Activated CD4-positive, CD25-positive, alpha-beta regulatory T cell treated with anti-CD3 and anti-CD28 coated beads, Interleukin-2, amount 50 U/mL, for 16 hours (primary cell): ENCODE results near the gene S100A4.
"Not testable (repeated sequence)": the region's sequence is repeated elsewhere in the genome, so short reads cannot be mapped to it uniquely, and the experiment has no call there.

Experiments
- DNase-seq: peaks from one replicate; pipeline ENCODE4 v3.0.0-alpha.2; 2020; ENCODE audit warnings: low read depth, low spot score

The S100A4 gene

DNA sequence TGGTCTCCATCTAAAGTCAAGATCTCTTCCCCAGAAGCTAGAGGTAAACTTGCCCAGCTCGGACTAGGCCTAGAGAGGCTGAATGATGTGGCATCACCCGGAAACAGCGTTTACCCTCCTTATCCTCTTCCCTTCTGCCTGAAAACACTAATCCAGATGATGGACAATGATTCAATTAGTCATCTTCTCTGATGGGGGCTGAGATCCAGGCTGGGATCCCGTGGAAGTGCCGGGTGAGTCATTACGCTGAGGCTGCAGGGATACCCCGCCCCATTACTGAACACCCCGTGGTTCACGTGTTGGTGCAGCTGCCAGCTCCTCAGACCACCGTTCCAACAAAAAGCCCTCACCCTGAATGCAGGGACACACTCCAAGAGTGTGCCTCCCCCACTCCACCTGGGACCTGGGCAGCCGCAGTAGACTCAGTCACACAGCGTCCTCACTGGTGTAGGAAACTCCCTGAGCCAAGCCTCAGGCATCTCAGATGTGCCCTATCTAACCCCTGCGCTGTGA, 11.9 kb downstream of the S100A4 start:
- DNase-seq = no peak

DNA sequence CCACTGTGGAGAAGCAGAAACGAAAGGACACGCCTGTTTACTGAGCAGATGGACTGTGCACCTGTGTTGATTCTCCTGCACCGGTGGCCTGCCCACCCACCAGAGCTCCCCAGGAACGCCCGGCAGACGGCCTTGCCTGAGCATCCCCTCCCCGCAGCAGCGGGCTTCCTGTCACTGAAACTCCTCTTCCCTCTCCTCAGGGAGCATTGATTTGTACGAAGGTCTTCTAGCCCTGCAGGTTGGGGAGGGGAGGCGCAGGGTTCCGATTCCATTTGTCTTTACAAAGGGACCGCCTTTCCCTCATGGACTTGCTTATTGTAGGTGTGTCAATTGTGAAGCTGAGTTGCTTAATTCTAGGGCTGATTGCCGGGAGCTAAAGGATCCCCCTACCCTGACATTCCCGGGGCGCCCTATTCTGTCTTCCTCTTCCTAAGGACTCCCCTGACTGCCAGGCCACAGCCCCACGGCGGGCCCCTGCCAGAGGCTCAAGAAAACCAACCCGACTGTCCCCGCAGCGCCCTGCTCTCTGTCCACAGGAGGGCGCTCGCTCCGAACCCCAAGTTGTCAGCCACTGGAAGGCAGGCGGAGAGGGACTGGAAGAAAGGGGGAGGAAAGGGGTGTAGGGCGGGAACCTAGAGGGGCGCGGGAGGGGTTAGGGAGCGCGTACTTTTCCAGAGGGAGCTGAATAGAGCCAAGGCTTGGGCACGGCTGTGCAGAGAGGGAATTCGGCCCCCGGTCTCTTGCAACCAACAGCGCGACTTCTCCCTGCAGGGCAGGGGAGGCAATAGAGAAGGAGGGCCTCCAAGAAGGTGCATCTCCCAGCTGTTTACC, 12.6 kb downstream of the S100A4 start:
- peak; percentile 60 for DNase-seq

DNA sequence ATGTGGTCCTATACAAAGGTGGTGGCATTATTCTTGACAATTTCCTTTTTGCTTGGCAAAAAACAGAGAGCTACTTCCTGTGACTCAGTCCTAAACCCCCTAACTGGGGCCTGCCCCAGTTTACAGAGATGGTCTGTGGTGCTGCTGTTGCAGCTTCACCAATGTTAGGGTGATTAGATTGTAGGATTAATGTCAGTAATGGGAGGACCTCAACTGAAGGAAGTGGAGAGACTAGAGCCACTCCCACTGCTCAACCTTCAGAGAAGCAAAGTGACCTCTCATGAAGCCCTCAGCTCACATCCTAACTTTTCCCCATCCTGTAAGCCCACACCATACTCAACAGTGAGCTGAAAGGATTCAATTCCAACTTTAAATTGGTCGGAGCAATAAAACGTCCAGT, 13.4 kb downstream of the S100A4 start:
- no peak for DNase-seq

DNA sequence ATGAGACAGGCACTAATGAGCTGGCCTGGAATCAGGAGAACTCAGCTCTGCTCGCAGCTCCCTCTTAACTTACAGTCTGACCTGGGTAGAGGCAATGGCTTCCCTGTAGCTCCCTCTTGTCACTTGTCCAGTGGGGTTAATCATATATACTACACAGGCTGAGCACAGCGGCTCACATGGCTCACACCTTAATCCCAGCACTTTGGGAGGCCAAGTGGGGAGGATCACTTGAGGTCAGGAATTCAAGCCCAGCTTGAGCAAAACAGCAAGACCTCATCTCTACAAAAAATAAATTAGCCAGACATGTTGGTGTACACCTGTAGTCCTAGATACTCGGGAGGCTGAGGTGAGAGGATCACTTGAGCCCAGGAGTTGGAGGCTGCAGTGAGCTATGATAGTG, 14.0 kb downstream of the S100A4 start:
- no peak for DNase-seq

DNA sequence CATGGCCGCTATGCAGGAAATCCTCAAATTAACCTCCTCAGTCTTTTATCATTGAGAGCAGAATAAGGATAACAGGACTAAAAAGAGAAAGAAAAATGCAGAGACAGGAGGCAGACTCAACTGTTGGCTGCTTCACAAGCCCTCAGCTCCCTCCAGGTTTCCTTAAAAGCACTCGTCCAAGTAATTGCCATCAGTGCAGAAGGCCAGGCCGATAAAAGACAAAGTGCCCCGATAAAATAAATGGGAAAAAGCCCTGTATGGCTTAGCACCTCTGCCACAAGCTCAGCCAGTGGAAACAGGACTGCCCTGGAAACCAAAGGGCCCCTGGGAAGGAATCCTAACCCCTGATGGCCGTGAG, 17.9 kb downstream of the S100A4 start:
- no peak for DNase-seq

DNA sequence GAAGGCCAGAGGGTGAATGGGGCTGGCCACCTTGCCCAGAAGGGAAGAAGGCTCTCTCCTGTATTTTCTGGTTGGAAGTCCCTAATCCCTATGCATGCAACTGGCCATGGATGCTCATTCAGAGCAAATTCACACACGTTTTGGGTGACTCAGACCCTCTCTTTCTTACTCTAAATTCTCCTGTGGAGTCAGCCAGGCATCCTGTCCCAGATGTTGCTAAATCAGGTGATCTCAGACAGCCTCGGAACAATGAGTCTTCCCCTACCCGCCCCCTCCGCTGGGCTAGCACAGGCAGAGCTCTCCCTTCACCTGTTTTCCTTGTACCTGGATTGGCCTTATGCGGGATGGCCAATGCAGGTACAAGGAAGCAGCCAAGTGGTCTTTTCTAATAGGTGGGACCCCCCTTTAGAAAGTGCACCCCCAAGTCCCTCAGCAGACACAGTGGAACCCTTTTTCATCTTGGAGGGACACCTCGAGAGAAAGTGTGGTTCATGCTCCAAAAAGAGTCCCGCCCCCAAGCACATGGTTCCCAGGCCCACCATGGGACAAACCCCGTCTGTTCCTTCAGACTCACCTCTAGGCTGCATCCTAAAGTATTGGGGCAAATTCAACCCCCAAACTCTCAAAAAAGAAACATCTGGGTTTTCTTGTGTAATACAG, 18.5 kb downstream of the S100A4 start:
- DNase-seq = no peak

DNA sequence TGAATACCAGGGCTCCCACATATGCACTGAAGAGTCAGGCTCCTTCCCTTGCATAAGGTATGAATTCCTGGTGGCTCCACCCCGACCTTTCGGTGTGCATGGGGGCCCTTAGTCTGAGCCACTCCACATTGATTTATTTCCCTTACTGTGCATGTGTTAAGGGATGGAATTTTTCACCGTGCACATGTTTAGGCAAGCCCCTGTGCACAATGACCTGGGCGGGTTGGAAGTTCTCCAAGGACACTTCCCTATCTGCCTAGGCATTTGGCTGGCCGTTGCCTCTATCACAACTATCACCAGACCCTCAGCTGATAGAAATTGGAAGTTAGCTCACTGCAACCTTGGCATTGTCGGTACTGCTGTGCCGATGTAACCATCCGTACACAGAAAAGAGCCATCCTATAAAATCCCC, 19.5 kb downstream of the S100A4 start:
- no peak for DNase-seq

DNA sequence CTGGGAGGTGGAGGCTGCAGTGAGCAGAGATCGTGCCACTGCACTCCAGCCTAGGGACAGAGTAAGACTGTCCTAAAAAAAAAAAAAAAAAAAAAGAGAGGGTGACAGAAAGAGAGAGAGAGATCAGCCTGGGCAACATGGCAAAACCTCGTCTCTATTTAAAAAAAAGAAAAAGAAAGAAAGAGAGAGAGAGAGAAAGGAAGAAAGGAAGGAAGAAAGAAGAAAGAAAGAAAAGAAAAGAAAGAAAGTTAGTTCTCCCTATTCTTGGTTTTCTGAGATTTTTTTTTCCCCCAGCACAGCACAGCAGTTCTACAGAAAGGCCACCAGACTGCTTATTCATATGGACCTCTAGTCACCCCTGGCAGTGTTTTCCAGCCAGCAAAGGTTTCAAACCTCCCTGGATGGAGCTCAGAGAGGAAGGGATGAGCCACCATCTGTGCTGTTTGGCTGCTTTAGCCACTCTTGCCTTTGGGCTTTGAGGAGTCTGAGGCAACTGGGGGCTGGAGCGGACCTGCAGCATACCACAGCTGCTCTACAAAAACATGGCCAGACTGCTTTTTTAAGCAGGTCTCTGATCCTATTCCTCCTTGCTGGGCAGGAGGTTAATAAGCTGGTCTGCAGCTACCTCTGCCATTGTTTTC, 20.4 kb downstream of the S100A4 start:
- no peak for DNase-seq

DNA sequence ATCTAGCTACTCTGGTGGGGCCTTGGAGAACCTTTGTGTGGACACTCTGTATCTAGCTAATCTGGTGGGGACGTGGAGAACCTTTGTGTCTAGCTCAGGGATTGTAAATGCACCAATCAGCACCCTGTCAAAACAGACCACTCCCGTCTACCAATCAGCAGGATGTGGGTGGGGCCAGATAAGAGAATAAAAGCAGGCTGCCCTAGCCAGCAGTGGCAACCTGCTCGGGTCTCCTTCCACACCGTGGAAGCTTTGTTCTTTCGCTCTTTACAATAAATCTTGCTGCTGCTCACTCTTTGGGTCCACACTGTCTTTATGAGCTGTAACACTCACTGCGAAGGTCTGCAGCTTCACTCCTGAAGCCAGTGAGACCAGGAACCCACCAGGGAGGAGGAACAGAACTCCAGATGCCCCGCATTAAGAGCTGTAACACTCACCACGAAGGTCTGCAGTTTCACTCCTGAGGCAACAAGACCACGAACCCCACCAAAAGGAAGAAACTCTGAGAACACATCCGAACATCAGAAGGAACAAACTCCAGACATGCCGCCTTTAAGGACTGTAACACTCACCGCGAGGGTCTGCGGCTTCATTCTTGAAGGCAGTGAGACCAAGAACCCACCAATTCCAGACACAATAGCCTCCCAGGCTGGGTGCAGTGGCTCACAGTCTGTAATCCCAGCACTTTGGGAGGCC, 23.1 kb downstream of the S100A4 start:
- DNase-seq = not testable (repeated sequence)

DNA sequence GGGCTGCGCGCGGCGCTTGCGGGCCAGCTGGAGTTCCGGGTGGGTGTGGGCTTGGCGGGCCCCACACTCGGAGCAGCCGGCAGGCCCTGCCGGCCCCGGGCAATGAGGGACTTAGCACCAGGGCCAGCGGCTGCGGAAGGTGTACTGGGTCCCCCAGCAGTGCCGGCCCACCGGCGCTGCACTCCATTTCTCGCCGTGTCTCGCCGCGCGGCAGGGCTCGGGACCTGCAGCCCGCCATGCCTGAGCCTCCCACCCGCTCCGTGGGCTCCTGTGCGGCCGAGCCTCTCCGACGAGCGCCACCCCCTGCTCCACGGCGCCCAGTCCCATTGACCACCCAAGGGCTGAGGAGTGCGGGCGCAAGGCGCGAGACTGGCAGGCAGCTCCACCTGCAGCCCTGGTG, 23.8 kb downstream of the S100A4 start:
- DNase-seq = not testable (repeated sequence)

DNA sequence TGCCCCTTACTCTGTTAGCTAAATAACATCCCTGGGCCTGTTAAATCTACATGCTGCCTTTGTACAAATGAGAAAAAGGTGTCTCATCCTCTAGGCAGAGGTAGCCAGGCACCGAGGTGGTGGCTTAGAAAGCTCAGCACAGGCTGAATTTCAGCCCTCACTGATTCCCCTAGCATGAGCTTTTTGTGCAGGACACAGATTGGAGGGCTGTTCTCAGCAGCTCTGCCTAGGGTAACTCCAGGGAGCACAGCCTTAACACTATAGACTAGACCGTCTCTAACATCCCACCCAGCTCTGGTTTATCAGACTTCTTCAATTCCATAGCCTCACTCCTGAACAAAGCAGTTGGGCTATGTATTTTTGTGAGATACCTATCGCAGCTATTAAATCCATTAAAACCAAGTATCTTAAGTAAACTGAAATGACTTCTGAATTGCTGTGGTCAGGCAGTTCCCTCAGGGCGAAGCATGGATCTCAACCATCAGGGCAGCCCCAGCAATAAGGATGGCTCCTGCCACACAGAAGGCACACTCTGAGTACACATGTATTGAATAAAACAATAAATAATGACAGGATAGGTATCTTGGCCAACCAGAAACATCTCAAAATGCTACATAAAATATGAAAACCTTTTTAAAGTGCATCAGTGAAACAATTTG, 24.7 kb downstream of the S100A4 start:
- no peak for DNase-seq

DNA sequence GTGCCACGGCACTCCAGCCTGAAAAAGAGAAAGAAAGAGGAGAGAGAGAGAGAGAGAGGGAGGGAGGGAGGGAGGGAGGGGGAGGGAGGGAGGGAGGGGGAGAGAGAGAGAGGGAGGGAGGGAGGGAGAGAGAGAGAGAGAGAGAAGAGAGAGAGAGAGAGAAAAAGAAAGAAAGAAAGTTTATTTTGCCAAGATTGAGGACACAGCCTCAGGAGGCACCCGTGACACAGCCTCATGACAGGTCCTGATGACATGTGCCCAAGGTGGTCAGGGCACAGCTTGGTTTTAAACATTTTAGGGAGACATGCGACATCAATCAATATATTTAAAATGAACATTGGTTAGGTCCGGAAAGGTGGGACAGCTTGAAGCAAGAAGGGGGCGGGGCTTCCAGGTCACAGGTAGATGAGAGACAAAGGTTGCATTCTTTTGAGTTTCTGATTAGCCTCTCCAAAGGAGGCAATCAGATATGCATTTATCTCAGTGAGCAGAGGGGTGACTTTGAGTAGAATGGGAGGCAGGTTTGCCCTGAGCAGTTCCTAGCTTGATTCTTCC, 25.4 kb downstream of the S100A4 start:
- not testable (repeated sequence) for DNase-seq

DNA sequence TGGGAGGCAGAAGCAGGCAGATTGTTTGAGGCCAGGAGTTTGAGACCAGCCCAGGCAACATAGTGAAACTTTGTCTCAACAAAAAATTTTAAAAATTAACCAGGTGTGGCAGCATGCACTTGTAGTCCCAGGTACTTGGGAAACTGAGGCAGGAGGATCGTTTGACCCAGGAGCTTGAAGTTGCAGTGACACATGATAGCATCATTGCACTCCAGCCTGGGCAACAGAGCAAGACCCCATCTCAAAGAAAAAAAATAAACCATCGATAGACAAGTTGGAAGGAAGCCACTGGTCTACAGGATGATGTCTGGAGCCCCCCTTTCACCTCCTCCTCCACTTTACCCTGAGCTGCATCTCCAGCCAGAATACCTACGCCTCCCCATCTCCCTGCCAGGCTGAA, 26.4 kb downstream of the S100A4 start:
- DNase-seq = no peak

DNA sequence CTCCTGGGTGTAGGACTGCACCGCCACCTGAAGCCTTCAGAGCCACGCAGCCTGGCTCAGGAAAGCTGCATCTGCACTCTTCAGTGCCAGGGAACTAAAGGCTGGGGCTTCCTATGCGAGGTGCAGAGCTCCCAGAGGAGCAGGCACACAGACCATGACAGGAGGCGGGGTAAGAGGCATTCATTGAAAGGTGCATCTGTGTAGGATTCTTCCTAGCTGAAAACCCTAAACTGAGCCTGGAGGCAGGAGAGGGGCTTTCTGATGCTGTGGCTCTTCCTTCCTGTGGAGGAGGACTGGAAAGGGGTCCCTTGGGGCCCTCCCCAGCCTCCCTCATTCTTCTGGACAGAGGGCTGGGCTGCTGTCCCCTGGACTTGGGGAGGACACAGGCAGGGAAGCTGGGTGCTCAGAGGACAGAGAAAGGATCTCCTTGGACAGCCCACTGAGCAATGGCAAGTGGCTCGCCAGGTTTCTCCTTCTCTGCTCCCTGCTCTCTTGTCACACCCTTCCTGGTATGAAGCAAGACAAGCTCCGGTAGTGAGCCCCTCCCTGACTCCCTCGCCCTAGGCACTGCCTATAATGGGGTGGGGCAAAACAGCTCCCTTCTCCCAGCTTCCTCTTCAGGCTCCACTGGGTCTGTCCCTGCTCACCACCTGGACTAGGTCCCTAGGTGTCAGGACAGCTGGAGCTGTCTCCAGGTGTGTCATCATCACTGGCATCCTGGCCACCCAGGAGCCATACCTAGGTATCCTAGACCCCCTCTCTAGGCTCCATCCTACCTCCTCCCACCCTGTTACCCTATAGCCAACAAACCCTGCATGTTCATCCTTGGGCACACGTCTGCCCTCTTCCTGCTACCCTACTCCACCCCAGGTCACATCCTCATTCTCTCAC, 29.9 kb downstream of the S100A4 start:
- no peak for DNase-seq

DNA sequence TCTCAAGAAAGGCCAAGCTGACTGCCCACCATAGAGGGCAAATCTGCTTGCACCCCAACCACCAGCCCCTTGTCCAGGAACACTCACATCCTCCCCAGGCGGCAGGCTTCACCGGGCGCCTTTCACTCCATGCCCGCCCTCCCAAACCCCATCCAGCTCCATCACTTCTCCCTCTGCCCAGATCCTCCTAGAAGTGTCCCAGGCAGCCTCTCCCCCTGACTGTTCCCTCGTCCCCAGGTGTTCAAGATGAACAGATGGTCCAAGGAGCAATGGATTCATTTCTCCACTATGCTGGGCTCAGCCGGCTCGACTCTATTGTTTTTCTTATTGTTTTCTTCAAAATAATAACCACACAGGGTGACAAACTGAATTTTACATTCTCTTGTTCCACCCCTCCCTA, 31.9 kb downstream of the S100A4 start:
- DNase-seq = no peak

DNA sequence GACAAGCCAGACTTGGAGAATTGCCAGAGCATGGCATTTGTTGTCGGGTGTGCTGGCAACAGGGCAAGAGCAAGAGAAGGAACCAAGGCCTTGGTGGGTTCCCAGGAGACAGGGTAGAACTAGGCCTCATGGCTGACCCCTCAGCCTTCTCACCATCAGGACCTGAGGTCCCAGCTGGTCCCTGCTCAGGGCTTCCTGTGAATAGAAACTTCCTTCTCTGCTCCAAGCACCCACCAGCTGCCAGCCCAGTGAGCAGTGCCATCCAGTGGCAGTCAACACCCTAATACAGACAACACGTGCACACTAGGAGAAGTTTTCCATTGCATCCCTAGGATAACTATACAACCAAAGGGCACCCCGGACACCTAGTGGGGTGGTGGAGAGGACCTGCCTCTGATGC, 32.6 kb downstream of the S100A4 start:
- DNase-seq = no peak

DNA sequence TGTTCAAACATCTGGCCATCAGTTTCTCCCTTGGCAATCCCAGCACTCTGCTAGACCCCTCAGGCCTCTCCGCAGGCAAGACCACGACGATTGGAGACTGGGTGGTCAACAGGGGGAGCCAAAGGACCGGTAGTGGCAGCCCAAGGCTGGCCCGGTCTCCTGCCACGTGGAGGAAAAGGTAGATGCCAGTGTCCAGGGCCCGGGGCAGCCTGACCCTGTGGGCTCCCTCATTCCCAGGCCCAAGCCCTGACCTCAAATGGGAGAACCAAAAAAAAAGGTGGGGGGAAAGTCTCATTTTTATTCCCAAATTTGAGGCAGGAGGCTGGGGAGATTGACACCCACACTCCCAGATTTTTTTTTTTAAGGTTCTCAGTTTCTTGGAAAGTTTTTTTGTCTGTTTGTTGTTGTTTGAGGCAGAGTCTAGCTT, 34.6 kb downstream of the S100A4 start:
- DNase-seq = peak; percentile 59

DNA sequence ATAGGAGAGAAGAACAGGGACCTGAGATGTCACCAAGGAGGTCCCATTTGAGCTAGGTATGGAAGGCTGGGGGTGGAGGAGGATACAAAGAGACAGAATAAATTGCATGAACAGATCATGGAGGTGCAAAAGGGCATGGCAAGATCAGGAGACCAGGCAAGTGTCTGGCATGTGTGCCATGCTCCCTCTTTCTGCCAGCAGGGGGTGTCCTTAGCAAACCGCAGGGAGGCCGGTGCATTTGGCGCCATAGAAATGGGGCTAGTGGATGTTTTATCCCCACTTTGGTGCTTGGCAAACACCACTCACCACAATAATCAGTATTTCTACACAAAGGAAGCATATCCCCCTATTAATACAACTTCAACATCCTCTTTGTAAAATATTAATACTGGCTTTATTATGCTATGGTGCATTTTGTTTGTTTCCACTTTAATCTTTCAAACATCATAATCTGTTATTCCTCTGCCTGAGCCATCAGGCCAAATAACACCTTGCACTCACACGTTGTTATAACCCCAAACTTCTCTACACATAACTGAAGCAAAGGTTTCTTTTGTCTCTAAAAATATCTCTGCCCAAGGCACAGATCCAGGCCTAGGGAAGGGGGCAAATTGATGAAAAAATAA, 35.8 kb downstream of the S100A4 start:
- peak; percentile 26 for DNase-seq

DNA sequence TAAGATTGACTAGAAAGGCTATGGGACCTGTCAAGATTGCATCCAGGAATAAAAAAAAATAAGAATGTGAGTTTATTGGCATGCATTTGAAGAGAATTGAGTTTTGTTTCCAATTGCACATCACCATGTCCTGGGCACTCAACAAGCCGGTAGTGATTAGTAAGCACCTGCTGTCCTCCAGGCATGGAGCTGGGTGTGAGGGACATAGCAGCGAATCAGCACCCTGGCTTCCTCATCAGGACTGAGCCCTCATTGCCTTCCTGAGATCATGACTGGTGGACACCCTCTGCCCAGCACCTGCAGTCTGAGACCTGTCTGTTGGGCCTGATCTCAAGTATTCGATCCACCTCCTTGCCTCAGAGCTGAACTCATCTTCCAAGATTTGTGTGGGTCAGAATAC, 36.6 kb downstream of the S100A4 start:
- DNase-seq = no peak
